Neural crest cell (in vitro differentiated cells): ENCODE measurements around the gene FOXK1. TPM values are rescaled to one million over a fixed set of nuclear protein-coding genes. Genes with fewer than 3 reads are reported as not detected.

Experiments
- DNase-seq: peaks from one replicate; pipeline ENCODE4 v3.0.0; 2021; ENCODE audit warnings: low read depth, mixed read lengths, low spot score
- H3K27ac Mint-ChIP-seq: one replicate; pipeline ENCODE4 v1.8.0; 2021; ENCODE audit warnings: mild to moderate bottlenecking, mixed read lengths; ENCODE audit not compliant: unreplicated experiment
- H3K27me3 Mint-ChIP-seq: 2 replicates; pipeline ENCODE4 v1.8.0; 2021; ENCODE audit warnings: low read depth, mild to moderate bottlenecking, mixed read lengths
- H3K36me3 Mint-ChIP-seq: 2 replicates; pipeline ENCODE4 v1.8.0; 2021; ENCODE audit warnings: low read depth, mild to moderate bottlenecking, mixed read lengths
- H3K4me1 Mint-ChIP-seq: 2 replicates; pipeline ENCODE4 v1.8.0; 2021; ENCODE audit warnings: mixed read lengths
- H3K4me3 Mint-ChIP-seq: one replicate; pipeline ENCODE4 v1.8.0; 2021; ENCODE audit warnings: mild to moderate bottlenecking, mixed read lengths
- H3K9me3 Mint-ChIP-seq: 2 replicates; pipeline ENCODE4 v1.8.0; 2021; ENCODE audit warnings: mixed read lengths
- CTCF ChIP-seq: fragments of 200-600 bp; sonication (generic); conservative IDR thresholded peaks from 2 replicates; pipeline ENCODE4 v1.5.0; 2021; ENCODE audit warnings: antibody characterized with exemption, mild to moderate bottlenecking
- total RNA-seq: library from RNA; stranded (reverse); gene quantifications from 2 replicates; pipeline ENCODE4 v1.2.1, GENCODE V29; 2021

Gene FOXK1
- total RNA-seq, 1 donor from 2014 or later, result 29.1 TPM

- no peaks in the 10 kb centered on the region for H3K9me3 Mint-ChIP-seq
- peaks cover 4% of the 10 kb centered on the region for H3K4me1 Mint-ChIP-seq
- H3K27ac Mint-ChIP-seq, result no peak overlapping the region
- DNase-seq, result no peak
- no peak overlapping the region for H3K4me3 Mint-ChIP-seq
- H3K27me3 Mint-ChIP-seq, result no peaks in the 10 kb centered on the region
- no peaks in the 10 kb centered on the region for H3K36me3 Mint-ChIP-seq
- TF ChIP-seq CTCF, result no peak
These were observed 123.8 kb downstream of the FOXK1 start for GRCh38 chr7:4805984-4806300.

GRCh38 chr7:4806983-4807597, 125.0 kb downstream of the FOXK1 start:
- TF ChIP-seq CTCF, result no peak
- Mint-ChIP-seq H3K27me3 (no peaks in the 10 kb centered on the region), H3K36me3 (no peaks in the 10 kb centered on the region), H3K4me3 (no peak overlapping the region), H3K9me3 (no peaks in the 10 kb centered on the region), H3K4me1 (peaks cover 4% of the 10 kb centered on the region), H3K27ac (peak overlapping the region; percentile 19)
- no peak for DNase-seq

- H3K9me3 Mint-ChIP-seq, result no peaks in the 10 kb centered on the region
- H3K36me3 Mint-ChIP-seq, result peaks cover 1% of the 10 kb centered on the region
- no peak overlapping the region for H3K27ac Mint-ChIP-seq
- no peak for DNase-seq
- TF ChIP-seq CTCF, result no peak
- peaks cover 4% of the 10 kb centered on the region for H3K4me1 Mint-ChIP-seq
- H3K27me3 Mint-ChIP-seq, result no peaks in the 10 kb centered on the region
- H3K4me3 Mint-ChIP-seq, result no peak overlapping the region
These were observed 125.5 kb downstream of the FOXK1 start for GRCh38 chr7:4807598-4808016.

GRCh38 chr7:4808026-4808425, 125.9 kb downstream of the FOXK1 start:
- Mint-ChIP-seq H3K9me3 (no peaks in the 10 kb centered on the region), H3K27me3 (no peaks in the 10 kb centered on the region), H3K4me3 (no peak overlapping the region), H3K27ac (no peak overlapping the region), H3K4me1 (peaks cover 4% of the 10 kb centered on the region), H3K36me3 (peaks cover 6% of the 10 kb centered on the region)
- no peak for DNase-seq
- TF ChIP-seq CTCF, result no peak

GRCh38 chr7:4808565-4808964, 126.5 kb downstream of the FOXK1 start:
- no peak for TF ChIP-seq CTCF
- Mint-ChIP-seq H3K36me3 (peaks cover 10% of the 10 kb centered on the region), H3K4me1 (peaks cover 4% of the 10 kb centered on the region), H3K4me3 (no peak overlapping the region), H3K27ac (no peak overlapping the region), H3K27me3 (no peaks in the 10 kb centered on the region), H3K9me3 (no peaks in the 10 kb centered on the region)
- no peak for DNase-seq
